ENCODE data around the gene DEF6. TPM values are rescaled to one million over a fixed set of nuclear protein-coding genes. Genes with fewer than 3 reads are reported as not detected.

The DEF6 gene
- total RNA-seq, 1 experiment from 2014 or later = 0.59 TPM

GRCh38 chr6:35267897-35268296 lies 29.7 kb upstream of the DEF6 start:
- no peaks in the 10 kb centered on the region for H3K27me3 ChIP-seq (ENCODE audit: control insufficient read depth, insufficient read depth, low read length)
- intact Hi-C loops (cut with micrococcal nuclease; ENCODE audit: unreplicated experiment) = no loop called here
- no peak overlapping the region for H3K27ac ChIP-seq (ENCODE audit: low read length)
- no peaks in the 10 kb centered on the region for H3K36me3 ChIP-seq (ENCODE audit: control insufficient read depth, insufficient read depth, low read length)
- no peaks in the 10 kb centered on the region for H3K9me3 ChIP-seq (ENCODE audit: control insufficient read depth, insufficient read depth, low read depth, low read length)
- BruUV-seq (replicated peaks) = no TSS peak
- no peak overlapping the region for H3K4me3 ChIP-seq (ENCODE audit: low read depth in 2 of 2, low read length in 2 of 2)
- POLR2A ChIA-PET = no interaction called here
- CTCF ChIA-PET = interaction anchor here (0.6 kb wide), 1 partner anchor 57 kb away, joined by 4 read pairs; no protein-coding TSS in a partner anchor
- DNase-seq (ENCODE audit: low read depth, low spot score) (no peak), ATAC-seq (no peak)
- in situ Hi-C loops (cut with HindIII; ENCODE audit: low pct_unique_long_range_greater_than_20kb, low sequenced_read_pairs) = no loop called here
- peaks cover 3% of the 10 kb centered on the region for H3K4me1 ChIP-seq (ENCODE audit: control insufficient read depth, insufficient read depth, low read length)
- TF ChIP-seq, protein P1, sequence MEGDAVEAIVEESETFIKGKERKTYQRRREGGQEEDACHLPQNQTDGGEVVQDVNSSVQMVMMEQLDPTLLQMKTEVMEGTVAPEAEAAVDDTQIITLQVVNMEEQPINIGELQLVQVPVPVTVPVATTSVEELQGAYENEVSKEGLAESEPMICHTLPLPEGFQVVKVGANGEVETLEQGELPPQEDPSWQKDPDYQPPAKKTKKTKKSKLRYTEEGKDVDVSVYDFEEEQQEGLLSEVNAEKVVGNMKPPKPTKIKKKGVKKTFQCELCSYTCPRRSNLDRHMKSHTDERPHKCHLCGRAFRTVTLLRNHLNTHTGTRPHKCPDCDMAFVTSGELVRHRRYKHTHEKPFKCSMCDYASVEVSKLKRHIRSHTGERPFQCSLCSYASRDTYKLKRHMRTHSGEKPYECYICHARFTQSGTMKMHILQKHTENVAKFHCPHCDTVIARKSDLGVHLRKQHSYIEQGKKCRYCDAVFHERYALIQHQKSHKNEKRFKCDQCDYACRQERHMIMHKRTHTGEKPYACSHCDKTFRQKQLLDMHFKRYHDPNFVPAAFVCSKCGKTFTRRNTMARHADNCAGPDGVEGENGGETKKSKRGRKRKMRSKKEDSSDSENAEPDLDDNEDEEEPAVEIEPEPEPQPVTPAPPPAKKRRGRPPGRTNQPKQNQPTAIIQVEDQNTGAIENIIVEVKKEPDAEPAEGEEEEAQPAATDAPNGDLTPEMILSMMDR (IDR thresholded peaks at IDR 0.05) = no peak
- no peak for TF ChIP-seq POLR2AphosphoS5 (IDR thresholded peaks at IDR 0.05; ENCODE audit: low read depth, low read length)
- no peak for TF ChIP-seq SIN3A (IDR thresholded peaks at IDR 0.05; ENCODE audit: borderline replicate concordance, insufficient read depth, low read depth, low read length)
- no peak for TF ChIP-seq TCF7L2 (IDR thresholded peaks at IDR 0.05; ENCODE audit: low read depth, low read length)
- no peak for TF ChIP-seq REST (IDR thresholded peaks at IDR 0.05; ENCODE audit: insufficient read depth in 1 of 2, low read depth in 2 of 2, low read length in 1 of 2)

- TF ChIP-seq REST (IDR thresholded peaks at IDR 0.05; ENCODE audit: insufficient read depth in 1 of 2, low read depth in 2 of 2, low read length in 1 of 2) (no peak), TCF7L2 (IDR thresholded peaks at IDR 0.05; ENCODE audit: low read depth, low read length) (no peak), POLR2AphosphoS5 (IDR thresholded peaks at IDR 0.05; ENCODE audit: low read depth, low read length) (no peak), SIN3A (IDR thresholded peaks at IDR 0.05; ENCODE audit: borderline replicate concordance, insufficient read depth, low read depth, low read length) (no peak)
- TF ChIP-seq, protein P1 (IDR thresholded peaks at IDR 0.05) = no peak
- POLR2A ChIA-PET = no interaction called here
- Histone ChIP-seq H3K4me1 (ENCODE audit: control insufficient read depth, insufficient read depth, low read length) (no peaks in the 10 kb centered on the region), H3K27ac (ENCODE audit: low read length) (no peak overlapping the region), H3K36me3 (ENCODE audit: control insufficient read depth, insufficient read depth, low read length) (no peaks in the 10 kb centered on the region), H3K27me3 (ENCODE audit: control insufficient read depth, insufficient read depth, low read length) (no peaks in the 10 kb centered on the region), H3K4me3 (ENCODE audit: low read depth in 2 of 2, low read length in 2 of 2) (no peak overlapping the region), H3K9me3 (ENCODE audit: control insufficient read depth, insufficient read depth, low read depth, low read length) (no peaks in the 10 kb centered on the region)
- intact Hi-C loops (cut with micrococcal nuclease; ENCODE audit: unreplicated experiment) (no loop called here), in situ Hi-C loops (cut with HindIII; ENCODE audit: low pct_unique_long_range_greater_than_20kb, low sequenced_read_pairs) (no loop called here)
- BruUV-seq (replicated peaks) = no TSS peak
- ATAC-seq = no peak
- CTCF ChIA-PET = no interaction called here
- DNase-seq (ENCODE audit: low read depth, low spot score) = no peak
Observed at GRCh38 chr6:35272005-35272404, 25.6 kb upstream of the DEF6 start.

All from Panc1 (cell line).